RCC 7860 (cell line): ENCODE results near the gene SHB.
A peak's percentile ranks its signal among the peaks of the same experiment; 100 is the strongest.

Experiments
- DNase-seq: peaks from one replicate; pipeline ENCODE4 v3.0.0-alpha.2; 2015; ENCODE audit warnings: low spot score
- FAIRE-seq: peaks from 2 replicates; lab custom pipeline; 2012; peaks lifted over from hg19 to GRCh38; lab: Jason Lieb, UNC

Gene SHB

GRCh38 chr9:38027714-38028113 lies 41.3 kb downstream of the SHB start:
- no peak for FAIRE-seq
- no peak for DNase-seq

GRCh38 chr9:38026840-38027527 lies 42.0 kb downstream of the SHB start:
- peak; percentile 20 for DNase-seq
- no peak for FAIRE-seq

DNA sequence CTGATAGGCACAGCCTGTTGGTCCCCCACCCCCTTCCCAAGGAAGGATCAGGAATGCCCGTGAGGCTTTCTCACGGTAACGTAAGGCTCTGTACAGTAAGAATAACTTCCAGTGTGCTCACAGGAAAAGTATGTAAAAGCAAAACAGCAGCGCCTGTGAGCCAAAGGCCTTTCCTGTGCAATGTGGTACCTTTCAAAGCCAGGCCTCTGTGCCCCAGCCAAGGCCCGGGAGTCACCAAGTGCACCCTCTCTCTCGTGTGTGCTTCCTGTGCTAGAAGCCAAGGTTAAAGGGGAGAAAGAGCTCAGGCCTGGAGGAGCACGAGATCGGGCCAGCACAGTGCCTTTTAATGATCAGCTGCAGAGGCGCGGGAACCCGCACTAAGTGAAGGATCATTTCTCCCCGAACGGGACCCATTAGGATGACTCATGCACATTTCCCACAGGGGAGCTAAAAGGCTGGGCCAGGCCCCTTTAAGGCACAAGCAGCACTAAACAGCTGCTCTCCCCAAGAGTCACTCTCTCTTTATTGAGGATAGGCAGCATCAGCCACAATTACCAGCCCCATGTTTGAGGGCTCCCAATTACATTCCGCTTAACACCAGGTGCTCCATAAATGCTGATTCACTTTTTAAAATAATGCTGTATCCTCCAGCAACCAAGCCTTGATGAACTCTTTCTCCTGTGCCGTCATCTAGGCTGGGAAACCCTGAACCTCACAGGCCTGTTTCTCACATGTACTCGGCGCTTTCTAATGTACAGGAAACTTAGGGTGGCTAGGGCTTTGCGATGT lies 42.8 kb downstream of the SHB start:
- peak; percentile 73 for FAIRE-seq
- peak; percentile 79 for DNase-seq

- DNase-seq (no peak), FAIRE-seq (no peak)
Observed at GRCh38 chr9:38025166-38025565, 43.9 kb downstream of the SHB start.

GRCh38 chr9:38024036-38024681 lies 44.9 kb downstream of the SHB start:
- FAIRE-seq: no peak
- no peak for DNase-seq

DNA sequence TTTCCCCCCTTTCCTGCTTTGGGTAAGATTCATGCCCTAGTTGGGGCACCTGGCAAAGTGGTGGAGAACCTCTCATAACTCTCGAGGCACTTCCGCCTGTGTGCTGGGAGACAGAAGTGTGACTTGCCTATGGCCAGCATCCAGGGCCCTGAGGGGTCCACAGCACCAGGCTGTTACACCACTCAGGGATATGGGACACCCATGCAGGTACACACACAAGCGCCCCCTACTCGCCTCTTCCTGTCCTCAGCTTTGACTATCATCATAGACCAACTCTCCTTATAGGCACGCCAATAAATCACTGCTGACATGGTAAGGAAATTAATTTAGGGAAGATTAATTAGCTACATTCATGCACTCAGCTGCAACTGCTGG lies 45.4 kb downstream of the SHB start:
- FAIRE-seq: no peak
- DNase-seq: no peak

- FAIRE-seq: no peak
- no peak for DNase-seq
Observed at GRCh38 chr9:38022995-38023394, 46.0 kb downstream of the SHB start.

- FAIRE-seq (no peak), DNase-seq (no peak)
Observed at GRCh38 chr9:38022203-38022895, 46.7 kb downstream of the SHB start.

DNA sequence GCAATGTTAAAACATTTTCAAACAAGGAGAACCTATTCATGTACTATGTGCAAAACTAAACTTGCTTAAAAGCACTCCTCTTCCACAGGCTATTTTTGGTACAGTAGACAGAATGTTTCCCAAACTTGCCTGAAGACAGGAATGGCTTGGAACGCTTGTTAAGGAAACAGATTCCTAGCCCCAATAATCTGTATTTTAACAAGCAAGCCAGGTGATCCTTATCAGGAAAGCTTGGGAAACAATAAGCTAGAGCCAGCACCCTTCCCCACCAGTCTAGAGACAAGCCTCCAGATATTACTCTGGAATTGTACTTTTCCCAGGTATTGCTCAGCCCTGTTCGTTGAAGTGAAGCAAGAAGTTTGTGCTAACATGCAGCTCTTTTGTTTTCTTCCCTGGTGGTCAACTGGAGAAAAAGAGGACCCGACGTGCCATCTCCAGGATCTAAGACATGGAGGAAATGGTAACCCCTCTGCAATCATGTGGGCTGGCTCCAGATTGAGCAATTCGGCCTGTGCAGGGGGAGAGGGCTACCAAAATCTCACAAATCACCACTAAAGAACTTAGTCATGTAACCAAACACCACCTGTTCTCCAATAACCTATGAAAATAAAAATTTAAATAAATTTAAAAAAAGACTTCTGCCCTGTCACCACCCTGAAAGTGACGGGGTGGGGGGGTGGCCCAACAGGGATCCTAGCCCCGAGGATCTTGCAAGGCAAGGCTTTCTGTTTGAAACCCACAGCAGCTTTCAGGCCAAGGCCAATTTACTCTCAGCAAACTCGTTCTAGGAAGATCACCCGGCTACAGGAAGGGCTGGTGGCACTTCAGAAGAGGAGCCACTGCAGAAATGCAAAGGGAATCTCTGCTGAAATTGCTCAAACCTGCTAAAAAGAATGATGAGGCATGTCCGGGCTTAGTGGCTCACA lies 48.6 kb downstream of the SHB start:
- FAIRE-seq (no peak), DNase-seq (no peak)

GRCh38 chr9:38019731-38020130 lies 49.3 kb downstream of the SHB start:
- FAIRE-seq (no peak), DNase-seq (no peak)

GRCh38 chr9:38018958-38019602 lies 49.9 kb downstream of the SHB start:
- DNase-seq (peak; percentile 64), FAIRE-seq (peak; percentile 83)

DNA sequence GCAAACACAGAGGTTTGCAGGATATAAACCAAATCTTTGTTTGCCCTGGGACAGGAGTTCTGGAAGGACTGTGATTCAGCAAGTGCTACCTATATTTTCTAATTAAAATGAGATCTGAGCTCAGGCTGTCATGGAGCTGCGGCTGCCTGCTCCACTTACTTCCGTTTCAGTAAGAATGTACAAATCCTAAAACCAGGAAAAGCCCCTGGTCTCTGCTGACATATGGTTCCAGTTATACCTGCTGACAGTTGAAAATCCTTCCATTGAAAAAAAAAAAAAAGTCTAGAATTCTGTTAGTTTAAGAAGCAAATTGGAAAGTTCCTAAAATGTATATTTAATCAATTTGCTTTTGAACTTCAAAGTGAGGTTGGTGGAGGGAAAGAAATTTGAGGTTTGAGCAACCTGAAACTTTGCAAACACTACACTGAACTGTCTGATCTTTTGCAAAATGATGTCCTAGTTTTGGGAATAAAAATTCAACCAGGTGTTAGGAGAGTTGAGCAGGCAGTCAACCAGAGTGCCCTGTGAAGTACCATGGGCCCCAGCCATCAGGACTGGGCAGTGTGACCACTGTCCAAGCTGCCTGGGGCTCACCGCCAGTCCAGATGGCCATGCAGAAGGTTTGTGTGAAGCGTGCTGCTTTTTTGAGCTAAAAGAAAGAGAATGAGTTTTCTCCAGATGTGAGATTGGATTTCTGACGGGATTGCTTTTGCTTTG lies 50.6 kb downstream of the SHB start:
- FAIRE-seq: no peak
- no peak for DNase-seq

DNA sequence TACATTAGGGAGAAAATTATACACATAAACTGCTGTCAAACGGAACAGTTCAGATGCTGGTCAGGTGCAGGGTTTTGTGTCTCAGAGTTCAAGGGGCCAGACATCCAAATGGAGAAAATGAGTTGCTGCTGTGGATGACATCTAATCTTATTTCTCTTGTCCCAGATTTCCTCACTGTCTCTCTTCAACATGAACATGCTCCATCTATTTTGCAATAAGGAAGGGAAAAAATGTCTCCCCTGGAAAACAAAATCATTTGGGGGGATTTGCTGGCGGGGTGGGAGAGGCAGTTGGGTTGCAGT lies 51.2 kb downstream of the SHB start:
- FAIRE-seq (no peak), DNase-seq (no peak)

DNA sequence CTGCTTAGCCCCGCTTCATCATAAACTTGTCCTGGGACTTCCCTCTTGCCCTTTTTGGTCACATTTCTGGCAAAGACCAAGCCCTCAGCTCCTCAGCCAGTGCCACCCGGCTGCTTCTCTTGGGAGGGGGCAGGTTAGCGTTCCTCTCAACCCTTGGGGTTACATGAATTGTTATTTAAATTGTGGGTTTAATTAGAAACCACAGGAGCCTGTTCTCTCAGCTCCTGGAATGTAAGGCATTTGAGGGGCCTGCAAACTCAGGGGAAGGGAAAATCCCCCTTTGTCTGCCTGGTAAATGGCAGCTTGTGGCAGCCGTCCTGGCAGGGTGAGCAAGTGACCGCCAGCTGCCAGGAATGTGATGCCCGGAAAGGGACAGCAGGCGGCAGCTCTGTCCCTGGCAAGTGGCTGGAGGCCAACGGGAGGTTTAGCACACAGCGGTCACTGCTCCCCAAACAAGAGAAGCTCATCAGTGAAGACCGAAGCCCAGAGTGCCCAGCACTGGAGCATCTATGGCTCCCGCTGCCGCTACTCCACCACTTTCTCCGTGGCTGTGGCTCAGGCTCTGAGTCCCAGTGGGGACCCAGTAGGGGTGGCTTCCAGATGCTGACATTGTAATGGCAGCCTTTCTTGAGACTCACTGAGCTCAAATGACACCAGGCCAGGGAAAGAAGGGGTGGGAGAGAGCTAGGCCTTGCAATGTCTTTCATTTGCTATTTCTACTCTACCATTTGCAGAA lies 51.7 kb downstream of the SHB start:
- DNase-seq: peak; percentile 92
- FAIRE-seq: peak; percentile 88

- FAIRE-seq: peak; percentile 23
- DNase-seq: peak; percentile 75
Observed at GRCh38 chr9:38016375-38017135, 52.5 kb downstream of the SHB start.

DNA sequence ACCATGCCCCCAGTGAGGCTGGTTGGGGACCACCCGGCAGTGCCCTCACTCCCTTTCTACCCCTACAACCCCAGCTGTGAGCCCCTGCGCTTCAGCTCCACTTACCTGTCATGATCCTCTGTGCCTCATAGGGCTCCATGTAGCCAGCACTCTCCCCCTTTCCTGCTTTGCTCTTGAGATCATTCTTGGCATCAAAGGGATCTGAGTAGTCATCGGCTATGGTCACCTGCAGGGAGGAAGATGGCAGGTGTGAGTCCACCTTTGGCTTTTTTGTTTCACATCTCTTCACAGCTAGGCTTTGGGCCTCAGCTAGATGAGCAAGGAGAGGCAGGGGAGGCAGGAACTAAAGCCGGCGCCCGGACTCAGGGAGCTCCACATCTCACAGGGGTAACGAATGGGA lies 53.1 kb downstream of the SHB start:
- FAIRE-seq (no peak), DNase-seq (no peak)

- DNase-seq: no peak
- FAIRE-seq: no peak
Observed at GRCh38 chr9:38015266-38015665, 53.8 kb downstream of the SHB start.
